Esophagus squamous epithelium (tissue), 4 donors: ENCODE data around the gene HSD17B4.

Experiments used
- POLR2A ChIP-seq, 4 donors: fragments of 450-650 bp; IDR thresholded peaks; one replicate each; pipeline ENCODE4 v1.6.1; 2017; ENCODE audit warnings: antibody characterized with exemption in 4 of 4, mild to moderate bottlenecking in 4 of 4, moderate library complexity in 3 of 4
- TF ChIP-seq, protein P1 (sequence below), 6 experiments: fragments of 450-650 bp in 4 of 6; fragments of 200-600 bp in 2 of 6; sonication (generic) in 2 of 6; IDR thresholded peaks; one replicate each; pipeline ENCODE4 v1.5.1; 2016 to 2019; ENCODE audit warnings: antibody characterized with exemption in 6 of 6, mild to moderate bottlenecking in 4 of 6, moderate library complexity in 4 of 6

DNA sequence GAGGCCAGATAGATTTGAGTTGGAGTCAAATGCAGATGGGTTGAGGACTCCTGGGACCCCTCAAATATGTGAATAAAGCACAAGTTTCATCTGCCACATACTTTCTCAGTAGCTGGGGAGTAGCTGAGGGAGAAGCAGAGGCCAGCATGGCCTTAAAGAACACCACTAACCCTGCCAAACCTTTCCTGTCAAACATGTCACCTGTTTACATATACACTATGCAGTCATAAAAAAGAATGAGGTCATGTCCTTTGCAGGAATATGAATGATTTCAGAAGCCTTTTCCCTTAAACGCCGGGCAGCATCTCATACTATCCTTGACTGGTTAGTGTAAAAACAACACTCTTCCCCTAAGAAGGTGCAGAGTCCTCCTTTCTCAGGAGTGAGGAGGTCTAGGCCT is 25.2 kb upstream of the HSD17B4 start:
- TF ChIP-seq, protein P1, sequence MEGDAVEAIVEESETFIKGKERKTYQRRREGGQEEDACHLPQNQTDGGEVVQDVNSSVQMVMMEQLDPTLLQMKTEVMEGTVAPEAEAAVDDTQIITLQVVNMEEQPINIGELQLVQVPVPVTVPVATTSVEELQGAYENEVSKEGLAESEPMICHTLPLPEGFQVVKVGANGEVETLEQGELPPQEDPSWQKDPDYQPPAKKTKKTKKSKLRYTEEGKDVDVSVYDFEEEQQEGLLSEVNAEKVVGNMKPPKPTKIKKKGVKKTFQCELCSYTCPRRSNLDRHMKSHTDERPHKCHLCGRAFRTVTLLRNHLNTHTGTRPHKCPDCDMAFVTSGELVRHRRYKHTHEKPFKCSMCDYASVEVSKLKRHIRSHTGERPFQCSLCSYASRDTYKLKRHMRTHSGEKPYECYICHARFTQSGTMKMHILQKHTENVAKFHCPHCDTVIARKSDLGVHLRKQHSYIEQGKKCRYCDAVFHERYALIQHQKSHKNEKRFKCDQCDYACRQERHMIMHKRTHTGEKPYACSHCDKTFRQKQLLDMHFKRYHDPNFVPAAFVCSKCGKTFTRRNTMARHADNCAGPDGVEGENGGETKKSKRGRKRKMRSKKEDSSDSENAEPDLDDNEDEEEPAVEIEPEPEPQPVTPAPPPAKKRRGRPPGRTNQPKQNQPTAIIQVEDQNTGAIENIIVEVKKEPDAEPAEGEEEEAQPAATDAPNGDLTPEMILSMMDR (IDR thresholded peaks at IDR 0.05) = no peak
- no peak for TF ChIP-seq POLR2A (IDR thresholded peaks at IDR 0.05)
